Stimulated activated CD4-positive, alpha-beta T cell treated with anti-CD3 and anti-CD28 coated beads, Interleukin-15, amount 100 ng/mL, for 48 hours (primary cell): ENCODE data around the gene TRPT1.
A peak's percentile ranks its signal among the peaks of the same experiment; 100 is the strongest.

ENCODE experiments used
- DNase-seq, 2 donors: peaks; one replicate each; pipeline ENCODE4 v3.0.0-alpha.2; 2020; ENCODE audit warnings: low read depth in 2 of 2

TRPT1 gene

DNA sequence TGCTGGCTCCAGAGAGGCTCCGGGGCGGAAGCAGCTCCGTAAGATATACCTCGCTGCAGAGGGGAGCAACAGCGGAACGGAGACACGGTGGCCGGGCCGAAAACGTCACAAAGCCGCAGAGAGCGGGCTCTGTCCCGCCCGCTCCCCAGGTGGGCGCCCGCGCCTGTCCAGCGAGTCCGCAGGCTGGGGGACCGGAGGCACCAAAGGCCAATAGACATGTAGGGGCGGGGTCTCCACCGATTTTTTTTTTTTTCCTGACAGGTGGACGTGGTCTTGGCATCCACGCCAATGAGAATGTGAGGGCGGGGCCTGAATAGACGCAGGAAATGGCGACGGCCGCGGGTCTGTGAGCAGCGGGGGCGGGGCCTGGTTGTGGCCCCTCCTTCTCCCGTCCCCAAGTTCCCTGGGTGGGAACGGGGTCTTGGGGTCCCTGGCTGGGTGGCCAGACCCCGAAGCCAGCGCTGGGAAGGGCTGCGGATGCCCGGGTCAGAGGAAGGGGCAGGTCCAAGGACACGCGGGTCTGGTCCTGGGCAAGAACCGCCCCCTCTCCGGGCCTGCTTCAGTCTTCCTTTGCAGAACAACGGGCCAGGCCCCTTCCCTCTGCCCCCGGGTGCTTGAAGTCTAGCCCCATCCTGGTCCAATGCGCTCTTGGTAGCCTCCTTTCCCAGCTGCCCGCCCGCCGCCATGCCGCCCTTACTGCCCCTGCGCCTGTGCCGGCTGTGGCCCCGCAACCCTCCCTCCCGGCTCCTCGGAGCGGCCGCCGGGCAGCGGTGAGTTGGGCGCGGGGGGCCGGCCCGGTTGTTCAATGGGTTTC is 4.4 kb upstream of the TRPT1 start, which contains the start of gene DNAJC4:
Gene DNAJC4 (plus strand): TSS at position 378 of the 814 bp plus-strand sequence. CDS start 307 bp downstream, at position 685.
- peak; percentile 68 to 87 for DNase-seq

DNA sequence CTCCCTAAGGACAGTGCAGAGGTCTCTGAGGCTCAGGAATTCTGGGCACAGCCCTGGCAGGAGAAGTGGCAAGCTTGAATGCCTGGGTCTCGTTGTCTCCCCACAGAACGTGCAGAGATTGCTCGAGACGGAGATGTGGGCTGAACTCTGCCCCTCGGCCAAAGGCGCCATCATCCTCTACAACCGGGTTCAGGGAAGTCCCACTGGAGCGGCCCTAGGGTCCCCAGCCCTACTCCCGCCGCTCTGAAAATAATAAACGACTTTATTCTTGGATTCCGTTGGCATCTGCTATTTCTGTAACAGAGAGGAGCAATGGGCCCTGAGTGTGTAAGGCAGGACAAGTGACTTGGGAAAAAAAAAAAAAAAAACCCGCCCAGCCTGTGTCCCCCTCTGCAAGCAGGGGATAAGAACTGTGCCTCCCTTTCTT is 3.8 kb upstream of the TRPT1 start:
- no peak for DNase-seq

DNA sequence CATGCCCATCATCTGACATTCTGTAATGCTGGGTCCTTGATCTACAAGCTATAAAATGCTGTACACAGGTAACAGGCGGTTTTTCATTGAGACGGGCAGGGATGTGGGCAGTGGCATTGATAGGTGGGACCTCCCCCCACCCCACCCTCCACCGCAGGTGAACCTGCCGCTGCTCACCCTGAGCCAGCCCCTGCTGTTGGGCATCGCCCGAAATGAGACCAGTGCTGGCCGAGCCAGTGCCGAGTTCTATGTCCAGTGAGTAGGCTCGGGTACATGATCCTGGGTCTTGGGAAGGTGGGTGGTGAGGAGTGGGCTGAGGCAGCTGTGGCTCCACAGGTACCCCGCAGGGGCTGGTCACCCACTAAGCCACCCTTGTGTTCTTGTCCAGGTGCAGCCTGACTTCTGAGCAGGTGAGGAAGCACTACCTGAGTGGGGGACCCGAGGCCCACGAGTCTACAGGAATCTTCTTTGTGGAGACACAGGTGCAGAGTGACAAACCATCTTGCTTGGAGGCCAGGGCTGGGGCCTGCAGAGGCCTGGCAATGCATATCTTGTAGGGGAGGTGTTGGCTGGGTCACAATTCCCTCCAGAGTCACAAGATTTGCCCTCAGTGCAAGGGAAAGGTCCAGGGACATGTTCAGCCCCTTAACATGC is 3.2 kb upstream of the TRPT1 start:
- no peak for DNase-seq

DNA sequence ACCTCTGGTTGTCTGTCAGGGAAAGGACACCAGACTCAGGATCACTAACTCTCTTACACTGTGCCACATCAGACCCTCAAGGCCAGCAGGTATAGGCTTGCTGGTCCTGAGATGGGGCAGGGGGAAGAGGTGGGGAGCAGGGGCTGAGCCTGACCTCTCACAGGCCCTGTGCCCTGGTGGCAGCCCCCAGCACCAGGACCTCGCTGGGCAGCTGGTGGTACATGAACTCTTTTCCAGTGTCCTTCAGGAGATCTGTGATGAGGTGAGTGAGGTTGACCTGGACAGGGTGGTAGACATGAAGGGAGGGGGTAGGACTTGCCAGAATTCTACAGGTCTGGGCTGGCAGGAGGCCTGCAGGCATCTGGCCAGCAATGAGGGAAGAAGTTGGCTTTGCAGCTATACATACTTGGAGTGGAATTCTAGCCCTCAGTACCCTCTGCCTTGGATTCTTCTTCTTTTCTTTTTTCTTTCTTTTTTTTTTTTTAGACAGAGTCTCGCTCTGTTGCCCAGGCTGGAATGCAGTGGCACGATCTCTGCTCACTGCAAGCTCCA is 1.5 kb upstream of the TRPT1 start:
- no peak for DNase-seq

GRCh38 chr11:64226507-64227051 is 593 bp upstream of the TRPT1 start:
- DNase-seq: no peak

DNA sequence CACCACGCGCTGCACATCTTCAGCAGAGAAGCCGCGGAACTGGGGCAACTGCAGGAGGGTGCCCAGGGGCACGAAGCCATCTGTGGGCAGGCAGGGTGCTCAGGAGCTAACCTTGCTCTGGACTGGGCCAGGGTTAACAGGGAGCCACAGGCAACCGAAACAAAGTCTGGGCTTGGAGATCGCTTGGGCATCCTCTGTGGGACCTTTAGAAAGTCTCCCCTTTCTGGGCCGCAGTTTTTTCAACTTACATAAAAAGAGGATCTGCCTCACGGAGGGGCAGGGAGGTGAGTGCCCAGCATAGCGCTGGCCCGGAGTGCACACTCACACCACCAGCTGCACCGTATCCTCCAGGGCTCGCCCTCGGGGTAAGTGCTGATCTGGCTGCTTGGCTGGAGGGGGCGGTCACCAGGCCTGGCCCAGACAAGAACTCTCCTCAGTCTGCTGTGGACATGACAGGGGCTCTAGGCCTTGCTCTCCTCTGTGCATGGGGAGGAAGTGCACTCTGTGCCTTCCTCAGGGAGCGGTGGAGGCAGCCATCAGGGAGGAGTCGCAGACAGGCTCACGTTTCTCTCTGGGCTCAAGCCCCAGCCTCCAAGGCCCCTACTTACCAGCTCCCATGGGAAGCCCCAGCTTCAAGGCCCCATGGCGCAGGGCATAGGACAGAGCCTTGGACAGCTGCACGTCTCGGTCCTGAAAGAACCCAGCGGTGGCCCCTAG is 937 bp downstream of the TRPT1 start:
- no peak for DNase-seq

GRCh38 chr11:64224151-64224890 is 1.7 kb downstream of the TRPT1 start:
- no peak for DNase-seq

DNA sequence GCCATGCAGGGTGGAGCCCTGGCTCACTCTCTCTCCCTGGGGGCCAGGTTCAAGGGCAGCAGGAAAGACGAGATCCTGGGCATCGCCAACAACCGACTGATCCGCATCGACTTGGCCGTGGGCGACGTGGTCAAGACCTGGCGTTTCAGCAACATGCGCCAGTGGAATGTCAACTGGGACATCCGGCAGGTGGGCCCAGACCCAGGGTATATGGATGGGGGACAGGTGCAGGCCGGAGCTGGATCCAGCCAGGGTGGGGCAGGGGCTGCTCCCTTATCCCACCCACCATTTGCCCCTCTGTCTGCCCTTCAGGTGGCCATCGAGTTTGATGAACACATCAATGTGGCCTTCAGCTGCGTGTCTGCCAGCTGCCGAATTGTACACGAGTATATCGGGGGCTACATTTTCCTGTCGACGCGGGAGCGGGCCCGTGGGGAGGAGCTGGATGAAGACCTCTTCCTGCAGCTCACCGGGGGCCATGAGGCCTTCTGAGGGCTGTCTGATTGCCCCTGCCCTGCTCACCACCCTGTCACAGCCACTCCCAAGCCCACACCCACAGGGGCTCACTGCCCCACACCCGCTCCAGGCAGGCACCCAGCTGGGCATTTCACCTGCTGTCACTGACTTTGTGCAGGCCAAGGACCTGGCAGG is 2.9 kb downstream of the TRPT1 start:
- no peak for DNase-seq

DNA sequence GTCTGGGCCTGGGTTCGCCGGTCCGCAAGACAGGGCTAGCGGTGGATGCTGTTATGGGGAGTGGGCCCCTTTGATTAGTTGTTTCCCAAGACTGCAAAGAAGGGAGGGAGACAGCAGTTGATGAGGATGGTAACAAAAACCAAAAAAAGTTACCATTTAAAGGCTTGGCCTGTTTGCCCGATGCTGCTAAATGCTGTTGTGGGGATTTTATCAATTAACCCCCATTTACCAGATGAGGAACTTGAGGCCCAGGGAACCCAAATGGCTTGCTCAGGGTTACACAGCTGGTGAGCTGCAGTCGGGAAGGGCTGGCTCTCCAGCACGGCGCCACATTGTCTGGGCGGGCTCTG is 3.4 kb downstream of the TRPT1 start:
- DNase-seq: no peak

DNA sequence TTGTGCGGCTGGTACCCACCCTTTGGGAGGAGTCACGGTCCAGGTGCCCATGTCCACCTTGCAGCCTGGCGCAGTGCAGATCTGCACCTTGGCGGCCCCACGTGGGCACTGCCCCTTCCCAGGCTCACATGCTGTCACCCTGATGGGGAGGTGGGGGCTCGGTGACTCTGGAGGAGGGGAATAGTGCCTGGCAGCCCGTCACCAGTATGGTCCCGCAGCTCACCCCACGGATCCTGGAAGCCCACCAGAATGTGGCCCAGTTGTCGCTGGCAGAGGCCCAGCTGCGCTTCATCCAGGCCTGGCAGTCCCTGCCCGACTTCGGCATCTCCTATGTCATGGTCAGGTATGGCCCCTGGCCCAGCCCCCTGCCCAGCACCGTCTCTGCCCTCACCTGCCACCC is 5.2 kb downstream of the TRPT1 start:
- no peak for DNase-seq

- DNase-seq: no peak
Measured at GRCh38 chr11:64220271-64220670, 5.7 kb downstream of the TRPT1 start.

DNA sequence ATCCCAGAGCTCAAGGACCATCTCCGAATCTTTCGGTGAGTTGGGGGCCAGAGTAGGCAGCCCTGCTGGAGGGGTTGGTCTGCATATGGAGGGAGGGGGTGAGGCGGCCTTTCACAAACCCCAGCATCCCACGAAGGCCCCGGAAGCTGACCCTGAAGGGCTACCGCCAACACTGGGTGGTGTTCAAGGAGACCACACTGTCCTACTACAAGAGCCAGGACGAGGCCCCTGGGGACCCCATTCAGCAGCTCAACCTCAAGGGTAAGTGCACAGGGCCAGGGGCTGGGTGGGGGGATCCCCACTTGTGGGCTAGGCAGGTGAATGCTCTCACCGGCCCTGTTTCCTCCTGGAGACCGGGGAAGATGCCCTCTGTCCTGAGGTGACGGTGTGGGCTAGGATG is 6.2 kb downstream of the TRPT1 start:
- DNase-seq: no peak

GRCh38 chr11:64219354-64219684 is 6.7 kb downstream of the TRPT1 start:
- DNase-seq: no peak

DNA sequence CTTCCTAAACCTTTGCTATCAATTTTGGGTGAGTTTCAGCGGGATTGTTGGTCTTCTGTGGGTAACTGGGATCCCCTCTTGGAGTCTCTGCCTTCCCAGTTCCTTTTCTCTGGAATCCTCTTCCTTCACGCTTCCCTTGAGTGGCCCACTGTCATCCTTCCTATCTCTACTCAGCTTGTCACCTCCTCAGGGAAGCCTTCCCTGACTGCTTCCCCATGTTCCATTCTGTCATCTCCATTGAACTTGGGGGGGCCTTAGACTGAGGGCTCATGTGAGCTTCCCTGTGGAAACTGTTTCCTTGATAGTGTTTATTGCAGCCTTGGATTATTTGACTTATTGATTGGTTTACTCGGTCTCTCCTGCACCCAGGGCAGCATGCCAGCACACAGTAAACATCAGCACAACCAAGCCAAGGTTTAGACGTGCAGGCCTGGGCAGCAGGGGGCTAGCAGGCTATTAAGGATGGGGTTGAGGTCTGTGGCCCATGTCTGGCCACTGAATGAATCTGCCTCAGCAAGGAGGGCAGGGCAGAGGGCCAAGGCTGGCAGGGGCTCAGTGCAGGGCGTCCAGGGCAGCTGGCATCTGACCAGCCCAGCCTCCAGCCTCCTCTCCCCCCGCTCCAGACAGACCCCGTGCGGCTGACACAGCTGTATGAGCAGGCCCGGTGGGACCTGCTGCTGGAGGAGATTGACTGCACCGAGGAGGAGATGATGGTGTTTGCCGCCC is 7.2 kb downstream of the TRPT1 start:
- DNase-seq: no peak

- DNase-seq: no peak
Measured at GRCh38 chr11:64216879-64217278, 9.1 kb downstream of the TRPT1 start.

DNA sequence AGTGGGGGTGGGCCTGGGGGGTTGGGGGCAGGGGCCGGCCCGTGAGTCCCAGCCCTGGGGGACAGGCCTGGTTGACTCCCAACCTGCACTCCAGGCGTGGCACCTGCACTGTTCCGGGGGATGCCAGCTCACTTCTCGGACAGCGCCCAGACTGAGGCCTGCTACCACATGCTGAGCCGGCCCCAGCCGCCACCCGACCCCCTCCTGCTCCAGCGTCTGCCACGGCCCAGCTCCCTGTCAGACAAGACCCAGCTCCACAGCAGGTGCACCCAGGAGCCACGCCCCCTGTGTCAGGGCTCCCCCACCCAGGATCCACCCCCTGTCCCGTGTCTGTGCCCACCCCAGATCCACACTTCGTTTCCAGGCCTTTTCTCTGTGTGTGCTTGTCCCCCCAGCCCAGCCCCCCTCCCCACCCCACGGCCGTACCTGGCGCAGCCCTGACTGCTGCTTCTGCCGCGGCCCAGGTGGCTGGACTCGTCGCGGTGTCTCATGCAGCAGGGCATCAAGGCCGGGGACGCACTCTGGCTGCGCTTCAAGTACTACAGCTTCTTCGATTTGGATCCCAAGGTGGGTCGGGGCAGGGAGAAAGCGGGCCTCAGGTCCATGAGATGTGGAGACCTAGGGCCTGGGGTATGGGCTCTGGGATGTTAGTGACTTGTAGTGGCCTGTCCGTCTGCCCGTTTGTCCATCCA is 14.7 kb downstream of the TRPT1 start:
- DNase-seq: no peak

GRCh38 chr11:64210301-64211020 is 15.5 kb downstream of the TRPT1 start:
- no peak for DNase-seq

GRCh38 chr11:64209563-64209843 is 16.5 kb downstream of the TRPT1 start:
- no peak for DNase-seq
